GM12872 (cell line): ENCODE data around the gene SMYD3.

ENCODE experiments used
- CTCF ChIP-seq: IDR thresholded peaks from 3 replicates; pipeline ENCODE4 v1.5.1; 2011; ENCODE audit warnings: low read depth, mild to moderate bottlenecking, low read length, moderate library complexity; ENCODE audit not compliant: insufficient read depth

SMYD3 gene

GRCh38 chr1:246515390-246516005 lies 8.4 kb upstream of the SMYD3 start:
- TF ChIP-seq CTCF, result no peak

- no peak for TF ChIP-seq CTCF
Measured at GRCh38 chr1:246513619-246514343, 6.7 kb upstream of the SMYD3 start.

- no peak for TF ChIP-seq CTCF
Measured at GRCh38 chr1:246513041-246513440, 6.0 kb upstream of the SMYD3 start.

- no peak for TF ChIP-seq CTCF
Measured at GRCh38 chr1:246512635-246513034, 5.6 kb upstream of the SMYD3 start.

- no peak for TF ChIP-seq CTCF
Measured at GRCh38 chr1:246512230-246512629, 5.2 kb upstream of the SMYD3 start.

- TF ChIP-seq CTCF, result no peak
Measured at GRCh38 chr1:246511203-246511602, 4.1 kb upstream of the SMYD3 start.

- no peak for TF ChIP-seq CTCF
Measured at GRCh38 chr1:246510147-246511030, 3.3 kb upstream of the SMYD3 start.
